HEK293T (cell line): Measurements from ENCODE around the gene TCAP.

Experiments
- CTBP1 ChIP-seq: fragments of 450-650 bp; IDR thresholded peaks from 2 replicates; pipeline ENCODE4 v1.6.1; 2016; ENCODE audit warnings: borderline replicate concordance
- L3MBTL2 ChIP-seq: fragments of 450-650 bp; conservative IDR thresholded peaks from 2 replicates; pipeline ENCODE4 v1.6.1; 2016; ENCODE audit warnings: mild to moderate bottlenecking
- PKNOX1 ChIP-seq: fragments of 450-650 bp; IDR thresholded peaks from 2 replicates; pipeline ENCODE4 v1.6.1; 2016
- SP1 ChIP-seq: fragments of 450-650 bp; IDR thresholded peaks from 2 replicates; pipeline ENCODE4 v1.6.1; 2017

- TF ChIP-seq SP1 (no peak), CTBP1 (no peak), L3MBTL2 (no peak), PKNOX1 (no peak)
Measured at GRCh38 chr17:39667262-39667944, 2.3 kb downstream of the TCAP start.
